Measurements from ENCODE around the gene WHRN. TPM values are rescaled to one million over a fixed set of nuclear protein-coding genes. Genes with fewer than 3 reads are reported as not detected.

The WHRN gene
- total RNA-seq, 1 donor from 2014 or later = 6.2 TPM

DNA sequence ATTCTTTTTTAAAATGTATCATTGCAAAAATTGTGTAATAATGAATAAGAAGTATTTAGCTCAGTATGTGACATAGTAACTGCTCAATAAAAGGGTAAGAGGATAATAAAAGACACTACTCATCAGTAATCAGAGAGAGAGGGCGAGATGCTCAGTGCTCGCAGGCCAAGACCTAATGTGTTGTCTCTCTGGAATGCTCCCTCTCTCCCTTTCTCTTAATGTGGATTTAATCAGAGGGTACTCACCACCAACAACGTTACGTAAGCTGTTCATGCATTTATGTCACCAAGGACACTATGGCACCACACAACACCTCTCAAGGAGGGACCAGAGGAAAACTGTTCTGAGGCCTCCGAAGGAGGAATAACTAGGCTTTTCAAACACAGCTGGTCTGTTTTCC is 42.5 kb downstream of the WHRN start:
- ATAC-seq (no peak), DNase-seq (no peak)
- Histone ChIP-seq H3K36me3 (no peaks in the 10 kb centered on the region), H3K9me3 (no peaks in the 10 kb centered on the region), H3K4me3 (no peak overlapping the region), H3K27ac (no peak overlapping the region), H3K4me1 (no peaks in the 10 kb centered on the region), H3K27me3 (ENCODE audit: low read depth) (no peaks in the 10 kb centered on the region)
- intact Hi-C loops (cut with DNase I) = no loop called here
- TF ChIP-seq, protein P1, sequence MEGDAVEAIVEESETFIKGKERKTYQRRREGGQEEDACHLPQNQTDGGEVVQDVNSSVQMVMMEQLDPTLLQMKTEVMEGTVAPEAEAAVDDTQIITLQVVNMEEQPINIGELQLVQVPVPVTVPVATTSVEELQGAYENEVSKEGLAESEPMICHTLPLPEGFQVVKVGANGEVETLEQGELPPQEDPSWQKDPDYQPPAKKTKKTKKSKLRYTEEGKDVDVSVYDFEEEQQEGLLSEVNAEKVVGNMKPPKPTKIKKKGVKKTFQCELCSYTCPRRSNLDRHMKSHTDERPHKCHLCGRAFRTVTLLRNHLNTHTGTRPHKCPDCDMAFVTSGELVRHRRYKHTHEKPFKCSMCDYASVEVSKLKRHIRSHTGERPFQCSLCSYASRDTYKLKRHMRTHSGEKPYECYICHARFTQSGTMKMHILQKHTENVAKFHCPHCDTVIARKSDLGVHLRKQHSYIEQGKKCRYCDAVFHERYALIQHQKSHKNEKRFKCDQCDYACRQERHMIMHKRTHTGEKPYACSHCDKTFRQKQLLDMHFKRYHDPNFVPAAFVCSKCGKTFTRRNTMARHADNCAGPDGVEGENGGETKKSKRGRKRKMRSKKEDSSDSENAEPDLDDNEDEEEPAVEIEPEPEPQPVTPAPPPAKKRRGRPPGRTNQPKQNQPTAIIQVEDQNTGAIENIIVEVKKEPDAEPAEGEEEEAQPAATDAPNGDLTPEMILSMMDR (IDR thresholded peaks at IDR 0.05) = no peak

DNA sequence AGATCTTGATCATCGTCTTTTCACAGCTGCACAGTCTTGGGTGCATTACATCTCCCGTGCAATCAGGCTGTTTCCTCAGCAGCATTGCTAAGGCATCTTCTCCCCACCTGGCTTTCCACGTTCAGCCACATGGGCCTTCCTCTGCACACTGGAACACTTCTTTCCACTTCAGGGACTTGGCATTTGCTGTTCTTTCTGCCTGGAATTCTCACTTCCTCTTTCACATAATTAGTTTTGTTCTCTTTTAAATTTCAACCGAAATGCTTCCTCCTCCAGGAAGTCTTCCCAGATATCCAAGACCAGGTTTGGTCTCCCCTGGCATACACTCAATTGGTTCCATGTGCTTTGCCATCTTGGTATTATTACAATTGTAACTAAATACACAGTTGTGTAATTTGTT is 43.8 kb downstream of the WHRN start:
- TF ChIP-seq, protein P1 (IDR thresholded peaks at IDR 0.05) = no peak

DNA sequence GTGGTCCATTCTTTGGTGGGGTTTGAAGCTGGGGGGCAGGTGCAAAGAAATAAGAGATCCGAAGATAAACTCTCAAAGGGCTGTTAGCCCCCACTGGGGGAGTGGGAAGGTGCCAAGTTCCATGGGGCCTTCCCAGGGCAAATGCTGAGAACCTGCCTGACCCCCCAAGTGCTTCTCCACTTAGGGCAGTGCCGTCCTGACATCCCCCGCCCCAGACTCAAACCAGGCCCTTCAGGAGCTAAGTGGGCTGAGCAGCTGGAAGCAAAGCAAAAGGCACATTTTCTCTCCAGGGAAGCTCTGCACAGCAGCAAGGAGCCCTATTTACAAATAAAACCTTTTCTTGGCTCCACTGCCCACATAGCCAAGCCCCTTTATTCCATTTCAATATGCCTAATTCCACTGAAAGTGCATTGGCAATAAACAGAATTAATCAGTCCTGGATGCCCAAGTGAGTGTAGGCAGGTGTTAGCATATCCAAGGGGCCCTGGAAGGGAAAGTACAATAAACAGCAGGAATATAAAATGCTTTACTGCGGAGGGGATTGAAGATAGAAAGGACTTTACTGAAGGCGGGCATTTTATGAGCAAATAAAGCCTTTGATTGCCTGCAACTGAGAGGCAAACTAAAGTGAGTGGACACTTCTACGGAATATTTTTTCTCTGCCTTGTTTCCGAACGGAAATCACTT is 44.6 kb downstream of the WHRN start:
- no peaks in the 10 kb centered on the region for H3K9me3 ChIP-seq
- no peak overlapping the region for H3K4me3 ChIP-seq
- no peak overlapping the region for H3K27ac ChIP-seq
- H3K36me3 ChIP-seq = no peaks in the 10 kb centered on the region
- ATAC-seq (no peak), DNase-seq (no peak)
- H3K27me3 ChIP-seq (ENCODE audit: low read depth) = no peaks in the 10 kb centered on the region
- TF ChIP-seq, protein P1 (IDR thresholded peaks at IDR 0.05) = no peak
- intact Hi-C loops (cut with DNase I) = no loop called here
- H3K4me1 ChIP-seq = no peaks in the 10 kb centered on the region

More for the DNA sequence above, 43.8 kb downstream of the WHRN start:
- intact Hi-C loops (cut with DNase I) = no loop called here
- no peak overlapping the region for H3K27ac ChIP-seq
- DNase-seq (no peak), ATAC-seq (no peak)
- no peaks in the 10 kb centered on the region for H3K27me3 ChIP-seq (ENCODE audit: low read depth)
- no peaks in the 10 kb centered on the region for H3K9me3 ChIP-seq
- H3K4me1 ChIP-seq = no peaks in the 10 kb centered on the region
- H3K36me3 ChIP-seq = no peaks in the 10 kb centered on the region
- no peak overlapping the region for H3K4me3 ChIP-seq

DNA sequence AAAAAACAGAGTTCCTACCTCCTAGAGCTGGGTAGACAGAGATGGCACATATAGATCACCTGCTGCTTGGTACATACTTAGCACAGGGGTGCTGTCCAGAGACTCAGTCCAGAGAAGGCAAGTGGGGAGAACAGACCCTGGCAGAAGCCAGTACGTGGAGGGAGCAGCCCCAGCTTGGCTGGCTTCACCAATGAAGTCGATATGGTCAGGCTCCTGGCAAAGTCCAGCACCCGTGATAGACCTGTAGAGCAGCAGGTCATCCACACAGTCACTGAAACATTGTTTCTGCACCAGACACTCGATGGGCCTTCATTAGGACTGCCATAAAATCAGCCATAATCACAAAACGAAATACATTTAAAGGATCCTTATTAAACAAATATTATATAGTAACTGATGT is 45.8 kb downstream of the WHRN start:
- H3K36me3 ChIP-seq = no peaks in the 10 kb centered on the region
- H3K4me1 ChIP-seq = no peaks in the 10 kb centered on the region
- H3K9me3 ChIP-seq = no peaks in the 10 kb centered on the region
- intact Hi-C loops (cut with DNase I) = no loop called here
- no peak for ATAC-seq
- no peak for DNase-seq
- TF ChIP-seq, protein P1 (IDR thresholded peaks at IDR 0.05) = no peak
- H3K4me3 ChIP-seq = no peak overlapping the region
- H3K27ac ChIP-seq = no peak overlapping the region
- no peaks in the 10 kb centered on the region for H3K27me3 ChIP-seq (ENCODE audit: low read depth)

DNA sequence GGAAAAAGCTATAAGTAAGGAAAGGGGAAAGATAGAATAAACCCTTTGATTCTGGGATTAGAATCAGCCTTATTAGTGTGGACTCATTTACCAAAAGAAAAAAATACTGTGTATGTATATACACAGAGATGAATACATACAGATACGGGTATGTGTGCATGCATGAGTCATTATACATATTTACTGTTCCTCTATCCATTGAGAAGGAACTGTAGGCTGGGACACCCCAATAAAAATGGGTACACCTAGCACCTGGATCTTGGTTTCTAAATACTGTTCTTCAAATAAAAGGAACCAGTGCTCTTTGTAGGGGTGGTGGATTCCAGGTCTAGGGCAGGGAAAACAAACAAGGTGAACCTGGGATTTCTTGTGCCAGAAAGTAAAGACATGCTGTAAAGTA is 48.3 kb downstream of the WHRN start:
- ATAC-seq = no peak
- TF ChIP-seq, protein P1 (IDR thresholded peaks at IDR 0.05) = no peak
- DNase-seq = no peak
- Histone ChIP-seq H3K27ac (no peak overlapping the region), H3K4me1 (no peaks in the 10 kb centered on the region), H3K27me3 (ENCODE audit: low read depth) (no peaks in the 10 kb centered on the region), H3K36me3 (no peaks in the 10 kb centered on the region), H3K4me3 (no peak overlapping the region), H3K9me3 (no peaks in the 10 kb centered on the region)
- intact Hi-C loops (cut with DNase I) = no loop called here
